ENCODE measurements around the gene GNPAT.

Gene GNPAT

GRCh38 chr1:231324660-231325059, 83.6 kb downstream of the GNPAT start:
- TF ChIP-seq NFIC (IDR thresholded peaks at IDR 0.05) = no peak
- TF ChIP-seq TAF1 (IDR thresholded peaks at IDR 0.05; ENCODE audit: low read depth) = no peak
- no peak for TF ChIP-seq USF1 (IDR thresholded peaks at IDR 0.05)
- TF ChIP-seq EP300 (IDR thresholded peaks at IDR 0.05; ENCODE audit: borderline replicate concordance) = no peak
- no peak for TF ChIP-seq CREB1 (IDR thresholded peaks at IDR 0.05; ENCODE audit: low read depth)

- no peak for TF ChIP-seq TAF1 (IDR thresholded peaks at IDR 0.05; ENCODE audit: low read depth)
- TF ChIP-seq YY1 (IDR thresholded peaks at IDR 0.05; ENCODE audit: low read depth) = no peak
- TF ChIP-seq REST (IDR thresholded peaks at IDR 0.05; ENCODE audit: low read depth) = no peak
- no peak for TF ChIP-seq CEBPB (IDR thresholded peaks at IDR 0.05)
- TF ChIP-seq ZBTB7A (IDR thresholded peaks at IDR 0.05; ENCODE audit: low read depth) = no peak
- TF ChIP-seq EP300 (IDR thresholded peaks at IDR 0.05; ENCODE audit: borderline replicate concordance) = no peak
- TF ChIP-seq FOXM1 (IDR thresholded peaks at IDR 0.05; ENCODE audit: borderline replicate concordance, low read depth) = no peak
- no peak for TF ChIP-seq TEAD4 (IDR thresholded peaks at IDR 0.05)
- TF ChIP-seq TCF12 (IDR thresholded peaks at IDR 0.05; ENCODE audit: low read depth) = no peak
- no peak for TF ChIP-seq MAX (IDR thresholded peaks at IDR 0.05)
- TF ChIP-seq EGR1 (IDR thresholded peaks at IDR 0.05) = no peak
- TF ChIP-seq CREB1 (IDR thresholded peaks at IDR 0.05; ENCODE audit: low read depth) = no peak
- no peak for TF ChIP-seq NFIC (IDR thresholded peaks at IDR 0.05)
- TF ChIP-seq RAD21 (IDR thresholded peaks at IDR 0.05; ENCODE audit: low read depth) = no peak
- TF ChIP-seq USF1 (IDR thresholded peaks at IDR 0.05) = no peak
Observed at GRCh38 chr1:231326248-231326647, 85.2 kb downstream of the GNPAT start.

All from Ishikawa (cell line).